HG02588 (cell line): Measurements from ENCODE around the gene CD59.
"Not testable (repeated sequence)": the region's sequence is repeated elsewhere in the genome, so short reads cannot be mapped to it uniquely, and the experiment has no call there.

Source experiments
- ATAC-seq: cut with Tn5 transposase; IDR thresholded peaks from one replicate; pipeline ENCODE4 v1.9.1; 2021; ENCODE audit warnings: mild to moderate bottlenecking, moderate library complexity; ENCODE audit not compliant: unreplicated experiment

CD59 gene

DNA sequence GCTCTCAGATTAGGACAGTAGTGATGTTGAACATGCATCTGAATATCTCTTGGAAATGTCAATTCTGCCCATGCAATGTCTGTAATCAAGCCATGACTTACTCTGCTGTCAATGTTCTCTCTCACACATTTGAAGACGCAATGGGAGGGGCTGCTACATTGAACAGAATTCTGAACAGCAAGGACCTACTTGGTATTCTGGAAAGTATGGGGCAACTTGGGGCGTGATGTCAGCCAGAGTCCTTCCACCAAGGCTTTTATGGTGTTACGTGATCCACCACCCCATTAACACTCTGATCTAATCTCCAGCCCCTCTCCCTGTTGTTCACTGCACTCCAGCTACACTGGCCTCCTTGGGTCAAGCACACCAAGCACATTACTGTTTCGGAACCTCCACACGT lies 7.1 kb upstream of the CD59 start:
- ATAC-seq = no peak

DNA sequence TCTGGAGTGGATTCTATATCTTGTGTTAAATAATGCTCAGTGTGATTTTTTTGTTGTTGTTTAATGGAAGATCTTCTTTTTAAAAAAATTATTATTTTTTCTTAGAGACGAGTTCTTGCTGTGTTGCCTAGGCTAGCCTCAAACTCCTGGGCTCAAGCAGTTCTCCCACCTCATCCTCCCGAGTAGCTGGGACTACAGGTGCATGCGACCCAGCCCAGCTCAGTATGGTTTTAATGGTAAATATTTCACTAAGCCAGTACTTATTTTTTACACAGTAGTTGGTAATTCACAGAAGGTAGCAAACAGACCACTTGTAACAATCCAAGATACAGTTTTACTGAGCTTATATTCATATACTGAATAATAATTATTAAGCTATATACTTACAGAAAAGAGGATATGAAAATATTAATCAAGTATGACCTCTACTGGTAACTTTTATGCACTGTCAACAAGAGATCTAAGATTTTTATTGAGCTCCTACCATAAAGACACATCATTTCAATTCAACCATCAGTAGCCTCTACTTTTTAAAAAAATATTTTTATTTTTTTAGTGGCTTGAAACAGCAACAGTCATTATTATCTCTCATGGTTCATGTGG lies 6.1 kb upstream of the CD59 start:
- no peak for ATAC-seq

DNA sequence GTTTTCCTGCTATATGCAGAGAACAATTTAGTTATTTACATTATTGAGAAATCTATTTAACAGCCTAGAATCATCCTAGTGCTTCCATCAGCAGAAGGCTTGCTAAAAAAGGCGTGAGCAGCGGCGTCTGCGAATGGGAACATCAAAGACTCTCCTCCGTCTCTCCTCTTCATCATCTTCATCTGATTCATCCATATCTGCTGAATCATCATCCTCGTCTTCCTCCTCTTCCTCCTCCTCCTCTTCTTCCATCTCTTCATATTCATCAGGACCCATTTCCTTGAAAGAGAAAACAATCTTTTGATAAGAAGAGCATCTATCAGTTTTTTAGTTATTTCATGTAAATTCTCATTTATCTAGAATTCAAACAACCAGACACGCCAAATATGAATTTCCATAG lies 5.6 kb upstream of the CD59 start:
- no peak for ATAC-seq

DNA sequence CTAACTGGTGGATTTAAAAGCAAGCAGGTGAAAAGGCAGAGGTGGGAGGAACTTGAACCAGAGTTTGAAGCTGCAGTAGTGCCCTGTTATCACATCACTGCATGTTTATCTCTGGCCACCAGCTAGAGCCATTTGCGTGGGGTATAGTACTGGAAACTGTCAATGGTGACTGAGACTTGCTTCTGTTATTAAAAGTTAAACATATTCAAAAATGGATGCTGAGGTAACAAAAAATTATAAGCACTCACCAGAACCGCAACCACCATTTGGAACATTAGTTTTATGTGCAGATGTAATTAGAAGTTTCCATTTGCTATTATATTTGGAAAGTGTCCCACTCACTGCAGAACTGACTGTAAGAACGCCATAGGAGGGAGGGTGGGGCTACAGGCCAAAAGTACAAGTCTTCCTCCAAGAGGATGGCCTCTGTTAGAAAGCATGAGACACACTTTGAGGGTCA lies 1.2 kb upstream of the CD59 start:
- no peak for ATAC-seq

DNA sequence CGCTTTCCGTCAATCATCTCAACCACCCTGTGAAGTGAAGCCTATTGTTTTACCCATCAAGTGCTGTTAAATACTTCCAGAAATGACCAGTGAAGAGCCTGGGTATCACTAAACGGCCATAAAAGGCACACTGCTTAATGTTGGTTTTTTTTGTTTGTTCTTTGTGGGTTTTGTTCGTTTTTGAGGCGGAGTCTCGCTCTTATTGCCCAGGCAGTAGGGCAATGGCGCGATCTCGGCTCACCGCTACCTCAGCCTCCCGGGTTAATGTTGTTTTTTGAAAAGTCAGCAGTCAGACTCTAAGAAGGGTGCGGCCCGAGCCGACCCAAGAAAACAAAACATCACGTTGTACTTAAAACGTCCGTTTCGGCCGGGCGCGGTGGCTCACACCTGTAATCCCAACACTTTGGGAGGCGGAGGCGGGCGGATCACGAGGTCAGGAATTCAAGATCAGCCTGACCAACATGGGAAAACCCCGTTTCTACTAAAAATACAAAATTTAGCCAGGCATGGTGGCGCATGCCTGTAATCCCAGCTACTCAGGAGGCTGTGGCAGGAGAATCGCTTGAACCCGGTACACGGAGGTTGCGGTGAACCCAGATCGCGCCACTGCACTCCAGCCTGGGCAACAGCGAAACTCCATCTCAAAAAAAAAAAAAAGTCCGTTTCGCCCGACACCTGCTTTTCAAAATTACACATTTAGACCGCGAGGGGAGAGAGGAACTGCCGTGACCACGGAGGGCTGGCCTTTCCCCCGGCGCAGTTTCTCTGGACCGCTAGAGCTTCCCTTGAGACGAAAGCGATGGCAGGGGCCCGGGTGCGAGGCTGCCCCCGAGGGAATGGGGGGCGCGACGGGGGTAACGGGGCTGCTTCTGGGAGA lies 714 bp downstream of the CD59 start:
- ATAC-seq = peak; percentile 59

- ATAC-seq = no peak
Measured at GRCh38 chr11:33734441-33735270, 1.6 kb downstream of the CD59 start.

DNA sequence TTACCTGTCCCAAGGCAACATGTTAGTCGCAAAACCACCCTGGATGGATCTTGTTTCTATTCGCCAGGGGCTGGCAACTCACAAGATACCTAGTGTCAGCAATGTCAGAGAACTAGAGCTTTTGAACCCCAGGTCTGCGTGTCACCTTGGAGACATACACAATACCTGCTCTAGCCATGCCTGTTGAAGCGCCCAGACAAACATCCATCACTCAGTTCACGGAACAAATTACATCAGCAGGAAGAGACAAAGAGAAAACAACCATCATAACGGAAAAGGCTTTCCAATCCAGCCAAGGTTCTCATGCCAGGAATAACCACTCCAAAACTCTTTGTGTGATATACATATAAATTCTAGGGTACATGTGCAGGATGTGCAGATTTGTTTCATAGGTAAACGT lies 2.2 kb downstream of the CD59 start:
- no peak for ATAC-seq

DNA sequence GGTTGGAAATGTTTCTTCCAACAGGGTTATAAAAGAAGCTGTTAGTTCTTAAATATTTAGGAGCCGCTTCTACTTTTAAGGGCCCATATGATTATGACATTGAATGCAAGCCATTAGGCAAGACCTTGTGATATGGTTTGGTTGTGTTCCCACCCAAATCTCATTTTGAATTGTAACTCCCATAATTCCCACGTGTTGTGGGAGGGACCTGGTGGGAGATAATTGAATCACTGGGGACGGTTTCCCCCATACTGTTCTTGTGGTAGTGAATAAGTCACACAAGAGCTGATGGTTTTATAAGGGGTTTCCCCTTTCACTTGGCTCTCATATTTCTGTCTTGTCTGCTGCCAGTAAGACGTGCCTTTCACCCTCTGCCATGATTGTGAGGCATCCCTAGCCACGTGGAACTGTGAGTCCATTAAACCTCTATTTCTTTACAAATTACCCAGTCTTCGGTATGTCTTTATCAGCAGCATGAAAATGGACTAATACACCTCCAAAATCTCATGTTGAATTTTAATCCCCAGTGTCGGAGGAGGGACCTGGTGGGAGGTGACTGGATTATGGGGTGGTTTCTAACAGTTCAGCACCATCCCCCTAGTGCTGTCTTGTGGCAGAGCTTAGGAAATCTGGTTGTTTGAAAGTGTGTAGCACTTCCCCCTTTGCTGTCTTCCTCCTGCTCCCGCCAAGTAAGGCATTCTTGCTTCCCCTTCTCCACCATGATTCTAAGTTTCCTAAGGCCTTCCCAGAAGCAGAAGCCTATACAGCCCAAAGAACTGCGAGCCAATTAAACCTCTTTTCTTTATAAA lies 4.3 kb downstream of the CD59 start:
- no peak for ATAC-seq

GRCh38 chr11:33730716-33731115 lies 5.5 kb downstream of the CD59 start:
- no peak for ATAC-seq

- ATAC-seq = not testable (repeated sequence)
Measured at GRCh38 chr11:33729072-33729664, 7.1 kb downstream of the CD59 start.

DNA sequence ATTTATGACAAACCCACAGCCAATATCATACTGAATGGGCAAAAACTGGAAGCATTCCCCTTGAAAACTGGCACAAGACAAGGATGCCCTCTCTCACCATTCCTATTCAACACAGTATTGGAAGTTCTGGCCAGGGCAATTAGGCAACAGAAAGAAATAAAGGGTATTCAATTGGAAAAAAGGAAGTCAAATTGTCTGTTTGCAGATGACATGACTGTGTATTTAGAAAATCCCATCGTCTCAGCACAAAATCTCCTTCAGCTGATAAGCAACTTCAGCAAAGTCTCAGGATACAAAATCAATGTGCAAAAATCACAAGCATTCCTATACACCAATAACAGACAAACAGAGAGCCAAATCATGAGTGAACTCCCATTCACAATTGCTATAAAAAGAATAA lies 8.7 kb downstream of the CD59 start:
- ATAC-seq = not testable (repeated sequence)

DNA sequence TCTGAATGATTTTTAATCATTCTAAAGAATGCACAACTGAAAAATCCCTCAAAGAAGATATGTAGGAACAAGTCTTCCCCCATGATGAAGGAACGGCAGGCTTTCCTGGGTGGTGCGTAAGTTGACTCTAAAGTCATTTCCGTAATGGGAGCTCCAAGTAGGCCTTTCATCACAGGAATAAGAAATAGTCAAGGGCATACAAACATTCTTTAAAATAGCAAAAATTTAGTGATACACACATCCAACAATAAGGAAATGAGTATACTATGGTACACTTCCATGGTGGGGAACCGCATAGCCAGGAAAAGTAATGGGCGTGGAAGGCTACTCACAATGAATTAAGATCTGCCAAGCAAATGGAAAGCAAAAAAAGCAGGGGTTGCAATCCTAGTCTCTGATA lies 10.7 kb downstream of the CD59 start:
- ATAC-seq = no peak

- ATAC-seq = no peak
Measured at GRCh38 chr11:33724644-33725035, 11.6 kb downstream of the CD59 start.

DNA sequence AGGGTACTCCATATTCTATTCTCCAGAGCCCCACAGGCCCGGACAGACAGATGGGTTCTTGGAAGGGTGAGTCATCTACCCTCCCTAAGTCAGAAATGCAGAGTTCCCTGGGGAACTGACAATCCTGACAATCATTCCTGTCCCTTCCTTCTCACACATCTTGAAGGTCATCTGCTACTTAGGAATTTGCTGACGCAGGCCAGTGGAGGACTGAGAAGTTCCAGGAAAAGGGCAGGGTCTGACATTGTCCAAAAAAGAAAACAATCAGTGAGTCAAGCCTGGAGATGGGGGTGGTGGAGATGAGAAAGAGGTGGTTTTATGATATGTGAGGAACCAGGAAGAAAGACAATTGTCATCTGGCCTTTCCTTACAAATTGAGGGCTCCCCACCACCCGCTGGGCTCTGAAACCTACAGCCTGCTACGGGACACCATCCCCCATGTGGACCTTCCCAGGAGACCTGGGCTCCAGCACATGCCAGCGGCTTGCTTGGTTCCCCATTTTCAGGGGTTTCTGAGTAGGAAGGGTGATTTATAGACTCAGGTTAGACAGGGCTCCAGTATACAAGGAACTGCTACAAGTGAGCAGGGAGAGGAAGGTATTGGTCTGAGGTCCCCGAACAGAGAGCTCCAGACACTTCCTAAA lies 12.9 kb downstream of the CD59 start:
- ATAC-seq = no peak

- ATAC-seq = peak; percentile 87
Measured at GRCh38 chr11:33722590-33723234, 13.5 kb downstream of the CD59 start.

GRCh38 chr11:33721984-33722383 lies 14.2 kb downstream of the CD59 start:
- no peak for ATAC-seq

GRCh38 chr11:33721426-33721825 lies 14.8 kb downstream of the CD59 start:
- no peak for ATAC-seq

DNA sequence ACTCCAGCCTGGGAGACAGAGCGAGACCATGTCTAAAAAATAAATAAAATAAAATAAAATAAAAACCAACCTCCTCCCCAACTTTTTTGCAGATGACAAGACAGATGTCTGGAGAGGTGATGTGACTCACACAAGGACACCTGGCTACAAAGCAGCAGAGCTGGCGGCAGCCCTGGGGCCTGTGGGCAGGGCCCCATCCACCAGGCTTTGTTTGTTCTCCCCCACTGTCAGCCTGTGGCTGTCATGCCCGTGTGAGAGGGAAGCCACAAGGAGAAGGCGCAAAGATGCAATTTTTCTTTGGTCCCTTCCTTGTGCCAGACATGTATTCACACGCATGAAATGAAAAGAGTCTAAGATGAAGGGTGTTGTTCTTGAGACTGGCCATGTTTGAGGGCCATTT lies 16.6 kb downstream of the CD59 start:
- ATAC-seq = no peak

DNA sequence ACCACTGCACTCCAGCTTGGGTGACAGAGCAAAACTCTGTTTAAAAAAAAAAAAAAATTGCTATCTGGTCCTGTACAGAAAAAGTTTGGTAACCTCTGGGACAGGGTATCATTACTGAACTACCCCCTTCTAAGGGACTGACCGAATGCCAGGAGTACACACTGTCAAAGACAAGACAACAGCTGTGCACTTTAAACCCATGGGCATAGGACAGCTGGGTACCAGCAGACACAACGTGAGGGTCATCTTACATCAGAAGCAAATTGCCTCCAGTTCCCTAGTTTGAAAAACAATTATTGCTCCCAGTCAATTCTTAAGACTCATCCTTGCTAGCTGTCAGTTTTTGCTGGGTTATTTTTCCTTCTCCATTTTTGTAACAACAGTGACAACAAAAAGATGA lies 17.8 kb downstream of the CD59 start:
- no peak for ATAC-seq
